Psoas muscle (tissue), 8 donors: ENCODE results near the gene PHOSPHO2. TPM values are rescaled to one million over a fixed set of nuclear protein-coding genes. Genes with fewer than 3 reads are reported as not detected.
A peak's percentile ranks its signal among the peaks of the same experiment; 100 is the strongest.

ENCODE experiments used
- ATAC-seq, 4 donors: fragments of 200-7000 bp; cut with Tn5 transposase; one replicate each; pipeline ENCODE4 v1.9.1; 2020; ENCODE audit warnings: moderate library complexity in 3 of 4, mild to moderate bottlenecking in 2 of 4
- DNase-seq, 2 donors: peaks; one replicate each; pipeline ENCODE4 v3.0.0-alpha.2; 2020
- H3K27ac ChIP-seq: fragments of 200-600 bp; one replicate; pipeline ENCODE4 v1.8.0; 2022
- H3K27me3 ChIP-seq, 3 donors: fragments of 200-600 bp in 1 of 3; one replicate each; pipeline versions ENCODE4 v1.6.1 to v1.8.0; 2013 to 2022; ENCODE audit warnings: low read length in 2 of 3, mild to moderate bottlenecking in 2 of 3, moderate library complexity in 1 of 3; ENCODE audit not compliant: insufficient read depth in 3 of 3
- H3K36me3 ChIP-seq, 2 donors: fragments of 200-600 bp in 1 of 2; one replicate each; pipeline versions ENCODE4 v1.6.1 to v1.8.0; 2013 to 2022; ENCODE audit warnings: low read depth in 1 of 2, mild to moderate bottlenecking in 1 of 2, moderate library complexity in 1 of 2; ENCODE audit not compliant: insufficient read depth in 1 of 2
- H3K4me1 ChIP-seq: fragments of 200-600 bp; one replicate; pipeline ENCODE4 v1.8.0; 2022
- H3K4me3 ChIP-seq: fragments of 200-600 bp; one replicate; pipeline ENCODE4 v1.8.0; 2022; ENCODE audit warnings: mild to moderate bottlenecking
- H3K9me3 ChIP-seq: fragments of 200-600 bp; one replicate; pipeline ENCODE4 v1.8.0; 2022
- CTCF ChIP-seq: fragments of 200-600 bp; IDR thresholded peaks from one replicate; pipeline ENCODE4 v1.8.0; 2022; ENCODE audit warnings: antibody characterized with exemption
- WGBS, 3 donors: extraction: QIAGEN DNeasy Blood & Tissue Kit; methylation state at CpG; one replicate each; pipeline versions ENCODE4 v1.1.6 to v1.1.7; 2013; 5-methylcytosine and 5-hydroxymethylcytosine counted together
- intact Hi-C, 2 donors: fragments of 100-400 bp; cut with DNase I; formaldehyde crosslinking; loops; one replicate each; pipeline versions ENCODE4 v1.11.0 to v1.14.2; 2022
- long read RNA-seq, 2 donors: library from polyadenylated mRNA; unstranded; transcript quantifications; one replicate each; pipeline ENCODE4 v2.0.0, GENCODE V29; 2021
- polyA plus RNA-seq, 3 donors: library from polyadenylated mRNA; stranded (reverse); fragments of 200-250 nt; gene quantifications; one replicate each; pipeline ENCODE4 v1.2.3, GENCODE V29; 2013
- total RNA-seq, 4 donors: library from RNA; stranded (reverse); fragmentation: NEBNext Ultra II Directional in 2 of 4; extraction: Animal tissue kit (Norgen Biotek cat#: 25700) in 2 of 4; gene quantifications; one replicate each; pipeline versions ENCODE4 v1.2.1 to v1.2.4, GENCODE V29; 2021 to 2023
- donor health status: healthy with polysubstance abuse.
- donor health status: DM: no; HTN: no; CAD: no; lungs with moderate emphysema.
- donor health status: Bipolar disorder and iron deficiency.
- donor health status: healthy.
- donor health status: DM: yes; HTN: yes; CAD: no.
- donor health status: DM: no; HTN: no; CAD: no.
- donor health status: DM: no; HTN: no; CAD: no.
- donor health status: DM: yes; HTN: yes; CAD: no.

PHOSPHO2 gene
- total RNA-seq: 1 to 10 TPM in 3 of 4 donors, under 1 TPM in 1; 0.86 to 2.3 (median 1.4) TPM
- polyA plus RNA-seq: 1 to 10 TPM; 1.6 to 7.5 (median 1.9) TPM
- long read RNA-seq, donor 1, partial matches to known transcripts: 0 of 1 reads
- long read RNA-seq, donor 1, other reads (novel, unspliced or antisense): 0 of 1 reads
- long read RNA-seq, donor 2, partial matches to known transcripts: 0 of 1 reads
- long read RNA-seq, donor 2, other reads (novel, unspliced or antisense): 0 of 1 reads

- Histone ChIP-seq H3K4me3 (peak within 1 kb of the TSS; percentile 74), H3K9me3 (no peaks in the 10 kb centered on the region), H3K27me3 (no peaks in the 10 kb centered on the region), H3K4me1 (peaks cover 5% of the 10 kb centered on the region), H3K36me3 (peaks cover 0 to 16% of the 10 kb centered on the region in 2 donors), H3K27ac (peak within 1 kb of the TSS; percentile 81)
- ATAC-seq (peak; percentile 99 to 100 (median 100)), DNase-seq (peak; percentile 100)
- TF ChIP-seq CTCF: no peak
- intact Hi-C loops: loop anchor here (5.0 to 10.0 kb wide), 2 partner anchors 38 to 110 kb away; partner anchors contain the start of genes KLHL23 (in 1 of the 2) and PPIG (in 1 of the 2)
- WGBS, 3 donors: 0% methylated on average over 57 to 63 of the region's 63 CpGs
Measured at GRCh38 chr2:169694113-169694893, at the start of gene PHOSPHO2, which contains the start of gene CFAP210. TSS of gene PHOSPHO2 (plus strand) at chr2:169694469. CDS start at chr2:169700972, 6,503 bp downstream. TSS of gene CFAP210 (minus strand) at chr2:169694405. CDS start at chr2:169694327, 78 bp downstream.

- no peak for ATAC-seq
- H3K9me3 ChIP-seq: no peaks in the 10 kb centered on the region
- no peak for DNase-seq
- intact Hi-C loops: no loop called here
- H3K27ac ChIP-seq: no peak overlapping the region
- no peak overlapping the region for H3K4me3 ChIP-seq
- H3K27me3 ChIP-seq: no peaks in the 10 kb centered on the region
- no peak for TF ChIP-seq CTCF
- no peaks in the 10 kb centered on the region for H3K4me1 ChIP-seq
- no peaks in the 10 kb centered on the region for H3K36me3 ChIP-seq
- WGBS, 3 donors: 90 to 95% (median 92%) methylated on average over 2 of the region's 2 CpGs
Measured at GRCh38 chr2:169647496-169647895, 46.8 kb upstream of the PHOSPHO2 start.

- Histone ChIP-seq H3K4me1 (no peaks in the 10 kb centered on the region), H3K27me3 (no peaks in the 10 kb centered on the region), H3K36me3 (no peaks in the 10 kb centered on the region), H3K27ac (no peak overlapping the region), H3K9me3 (no peaks in the 10 kb centered on the region), H3K4me3 (no peak overlapping the region)
- DNase-seq (no peak), ATAC-seq (no peak)
- TF ChIP-seq CTCF: no peak
- intact Hi-C loops: no loop called here
- WGBS, 3 donors: 68 to 81% (median 69%) methylated on average over 1 of the region's 1 CpG
Measured at GRCh38 chr2:169649278-169649677, 45.0 kb upstream of the PHOSPHO2 start.

- H3K27ac ChIP-seq: no peak overlapping the region
- no peak overlapping the region for H3K4me3 ChIP-seq
- WGBS, 3 donors: 66 to 80% (median 71%) methylated on average over 3 of the region's 3 CpGs
- no peak for TF ChIP-seq CTCF
- DNase-seq (no peak), ATAC-seq (no peak)
- H3K9me3 ChIP-seq: no peaks in the 10 kb centered on the region
- intact Hi-C loops: no loop called here
- no peaks in the 10 kb centered on the region for H3K4me1 ChIP-seq
- H3K36me3 ChIP-seq: no peaks in the 10 kb centered on the region
- peaks cover 0 to 2% (median 0%) of the 10 kb centered on the region in 3 donors for H3K27me3 ChIP-seq
Measured at GRCh38 chr2:169653636-169654035, 40.6 kb upstream of the PHOSPHO2 start.
